ENCODE results near the gene PTGS1. TPM values are rescaled to one million over a fixed set of nuclear protein-coding genes. Genes with fewer than 3 reads are reported as not detected.
"Not testable (repeated sequence)": the region's sequence is repeated elsewhere in the genome, so short reads cannot be mapped to it uniquely, and the experiment has no call there.

Gene PTGS1
- total RNA-seq, 4 donors from 2014 or later = 14.2 to 27.9 (median 20.2) TPM

- Histone ChIP-seq H3K4me3 (no peak overlapping the region), H3K9me3 (no peaks in the 10 kb centered on the region), H3K4me1 (no peaks in the 10 kb centered on the region), H3K36me3 (peaks cover 0 to 14% (median 0%) of the 10 kb centered on the region in 4 donors), H3K27ac (no peak overlapping the region), H3K27me3 (no peaks in the 10 kb centered on the region)
- 90 to 91% methylated on average over 2 of the region's 2 CpGs for WGBS, 2 donors (ENCODE audit: low coverage in 1 of 2)
- intact Hi-C loops (cut with DNase I; ENCODE audit: low total_unique reads) = no loop called here
- DNase-seq = no peak
- TF ChIP-seq CTCF (IDR thresholded peaks at IDR 0.05) (no peak), EP300 (IDR thresholded peaks at IDR 0.05; ENCODE audit: low read depth) (no peak), POLR2A (IDR thresholded peaks at IDR 0.05) (no peak), POLR2AphosphoS5 (IDR thresholded peaks at IDR 0.05) (no peak)
- in situ Hi-C loops (cut with MboI; ENCODE audit: low pct_ligation_motif_present in 1 of 4, low pct_unique_long_range_greater_than_20kb in 1 of 4, low sequenced_read_pairs in 3 of 4) = no loop called here
These were observed 43.6 kb upstream of the PTGS1 start for GRCh38 chr9:122327175-122327574.

- Histone ChIP-seq H3K9me3 (no peaks in the 10 kb centered on the region), H3K4me1 (no peaks in the 10 kb centered on the region), H3K27me3 (no peaks in the 10 kb centered on the region), H3K36me3 (no peaks in the 10 kb centered on the region), H3K27ac (no peak overlapping the region), H3K4me3 (no peak overlapping the region)
- in situ Hi-C loops (cut with MboI; ENCODE audit: low pct_ligation_motif_present in 1 of 4, low pct_unique_long_range_greater_than_20kb in 1 of 4, low sequenced_read_pairs in 3 of 4) = no loop called here
- intact Hi-C loops (cut with DNase I; ENCODE audit: low total_unique reads) = no loop called here
- no peak for DNase-seq
- TF ChIP-seq POLR2AphosphoS5 (IDR thresholded peaks at IDR 0.05) (no peak), CTCF (IDR thresholded peaks at IDR 0.05) (no peak), EP300 (IDR thresholded peaks at IDR 0.05; ENCODE audit: low read depth) (no peak), POLR2A (IDR thresholded peaks at IDR 0.05) (no peak)
- WGBS, 2 donors (ENCODE audit: low coverage in 1 of 2) = 77% methylated on average over 3 of the region's 3 CpGs; no CpG with 5 or more reads in 1 of the 2 donors
These were observed 41.2 kb upstream of the PTGS1 start for GRCh38 chr9:122329597-122329996.

- 81 to 90% methylated on average over 5 to 6 of the region's 6 CpGs for WGBS, 2 donors (ENCODE audit: low coverage in 1 of 2)
- in situ Hi-C loops (cut with MboI; ENCODE audit: low pct_ligation_motif_present in 1 of 4, low pct_unique_long_range_greater_than_20kb in 1 of 4, low sequenced_read_pairs in 3 of 4) = not testable (repeated sequence)
These were observed 40.4 kb upstream of the PTGS1 start for GRCh38 chr9:122330466-122330865.

GRCh38 chr9:122331523-122331927 is 39.3 kb upstream of the PTGS1 start:
- Histone ChIP-seq H3K36me3 (no peaks in the 10 kb centered on the region), H3K9me3 (no peaks in the 10 kb centered on the region), H3K27me3 (no peaks in the 10 kb centered on the region), H3K4me1 (no peaks in the 10 kb centered on the region), H3K27ac (no peak overlapping the region), H3K4me3 (no peak overlapping the region)
- TF ChIP-seq POLR2A (IDR thresholded peaks at IDR 0.05) = no peak
- no peak for TF ChIP-seq POLR2AphosphoS5 (IDR thresholded peaks at IDR 0.05)
- no peak for TF ChIP-seq EP300 (IDR thresholded peaks at IDR 0.05; ENCODE audit: low read depth)
- no peak for TF ChIP-seq CTCF (IDR thresholded peaks at IDR 0.05)
- intact Hi-C loops (cut with DNase I; ENCODE audit: low total_unique reads) = no loop called here
- no peak for DNase-seq
- in situ Hi-C loops (cut with MboI; ENCODE audit: low pct_ligation_motif_present in 1 of 4, low pct_unique_long_range_greater_than_20kb in 1 of 4, low sequenced_read_pairs in 3 of 4) = no loop called here
- WGBS, 2 donors (ENCODE audit: low coverage in 1 of 2) = 87 to 93% methylated on average over 3 of the region's 3 CpGs

More at GRCh38 chr9:122330466-122330865, 40.4 kb upstream of the PTGS1 start:
- H3K36me3 ChIP-seq; H3K27ac ChIP-seq; H3K27me3 ChIP-seq; H3K4me3 ChIP-seq; H3K9me3 ChIP-seq; intact Hi-C loops (cut with DNase I; ENCODE audit: low total_unique reads); DNase-seq; H3K4me1 ChIP-seq: not testable (repeated sequence)

GRCh38 chr9:122332083-122332482 is 38.7 kb upstream of the PTGS1 start:
- H3K4me3 ChIP-seq = no peak overlapping the region
- H3K36me3 ChIP-seq = no peaks in the 10 kb centered on the region
- WGBS, 2 donors (ENCODE audit: low coverage in 1 of 2) = 44 to 52% methylated on average over 6 of the region's 6 CpGs
- DNase-seq = no peak
- TF ChIP-seq EP300 (IDR thresholded peaks at IDR 0.05; ENCODE audit: low read depth) = no peak
- TF ChIP-seq POLR2AphosphoS5 (IDR thresholded peaks at IDR 0.05) = no peak
- TF ChIP-seq POLR2A (IDR thresholded peaks at IDR 0.05) = no peak
- no peak for TF ChIP-seq CTCF (IDR thresholded peaks at IDR 0.05)
- H3K4me1 ChIP-seq = no peaks in the 10 kb centered on the region
- in situ Hi-C loops (cut with MboI; ENCODE audit: low pct_ligation_motif_present in 1 of 4, low pct_unique_long_range_greater_than_20kb in 1 of 4, low sequenced_read_pairs in 3 of 4) (no loop called here), intact Hi-C loops (cut with DNase I; ENCODE audit: low total_unique reads) (no loop called here)
- no peaks in the 10 kb centered on the region for H3K27me3 ChIP-seq
- H3K9me3 ChIP-seq = no peaks in the 10 kb centered on the region
- H3K27ac ChIP-seq = no peak overlapping the region
